ENCODE measurements around the gene CORO6.

- TF ChIP-seq SMC3 (IDR thresholded peaks at IDR 0.05; ENCODE audit: low read depth, low read length) (no peak), CTCF (conservative IDR thresholded peaks at IDR 0.05; ENCODE audit: low read depth, low read length) (no peak), MAFK (IDR thresholded peaks at IDR 0.05; ENCODE audit: low read depth, low read length) (no peak)
Measured at GRCh38 chr17:29590411-29591145, 32.1 kb downstream of the CORO6 start.
